Measurements from ENCODE around the gene PPP1R12C.

The PPP1R12C gene

DNA sequence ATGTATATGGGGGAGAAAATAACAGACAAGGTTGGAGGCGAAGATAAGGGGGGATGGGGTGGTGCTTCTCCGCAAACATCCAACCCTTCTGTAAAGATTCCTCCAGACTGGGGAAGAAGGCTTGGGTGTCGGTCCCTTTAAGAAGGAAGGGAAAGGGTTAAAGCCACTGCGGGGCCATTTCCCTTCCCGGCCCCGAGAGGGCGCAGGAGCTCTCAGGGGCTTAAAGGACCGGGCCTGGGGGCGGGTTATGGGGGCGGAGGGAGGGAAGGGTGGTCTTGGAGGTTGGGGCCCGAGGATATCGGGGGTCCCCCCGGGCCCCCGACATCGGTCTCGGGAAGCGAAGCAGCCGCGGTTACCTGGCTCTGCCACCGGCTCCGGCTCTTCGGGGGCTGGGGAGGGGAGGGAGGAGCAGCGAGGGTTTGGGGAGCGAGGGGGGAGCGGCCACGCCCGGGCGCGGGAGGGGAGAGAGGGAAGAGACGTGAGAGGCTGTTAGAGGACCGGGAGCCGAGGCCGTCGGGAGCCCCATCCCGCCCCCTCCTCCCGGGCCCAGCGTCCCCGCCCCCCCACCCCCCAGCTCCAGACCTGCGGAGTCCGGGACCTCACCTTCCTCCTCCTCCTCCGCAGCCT, 28.8 kb upstream of the PPP1R12C start:
- Histone ChIP-seq H3K9me3 (ENCODE audit: control insufficient read depth in 5 of 5, low read length in 5 of 5) (no peaks in the 10 kb centered on the region), H3K27ac (ENCODE audit: low read depth, low read length) (no peak overlapping the region), H3K4me1 (ENCODE audit: control insufficient read depth in 5 of 5, insufficient read depth in 5 of 5, low read length in 5 of 5) (peaks cover 0 to 5% (median 0%) of the 10 kb centered on the region in 5 donors), H3K9ac (ENCODE audit: low read length in 5 of 5) (no peak overlapping the region), H3K36me3 (ENCODE audit: control insufficient read depth in 5 of 5, insufficient read depth in 5 of 5, low read length in 5 of 5) (no peaks in the 10 kb centered on the region), H3K4me3 (ENCODE audit: low read depth in 1 of 5, low read length in 5 of 5) (no peak overlapping the region), H3K27me3 (ENCODE audit: control insufficient read depth in 5 of 5, insufficient read depth in 4 of 5, low read length in 5 of 5) (peaks cover 36 to 63% (median 52%) of the 10 kb centered on the region in 5 donors)

DNA sequence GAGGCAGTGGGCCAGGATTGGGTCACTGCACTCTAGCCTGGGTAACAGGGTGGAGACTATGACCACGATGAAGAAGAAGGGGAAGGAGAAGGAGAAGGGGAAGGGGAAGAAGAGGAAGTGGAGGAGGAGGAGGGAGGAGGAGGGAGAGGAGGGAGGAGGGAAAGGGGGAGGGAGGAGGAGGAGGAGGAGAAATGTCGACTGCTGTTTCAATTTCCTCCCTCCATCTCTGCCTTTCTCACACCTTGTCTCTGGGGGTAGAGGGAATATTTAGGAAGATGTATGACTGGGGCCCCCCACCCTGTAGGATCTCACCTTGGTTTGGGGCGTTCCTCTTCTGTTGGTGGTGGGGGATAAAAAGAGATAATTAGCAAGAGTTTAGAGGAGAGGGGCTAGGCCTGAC, 27.8 kb upstream of the PPP1R12C start:
- peaks cover 39 to 63% (median 46%) of the 10 kb centered on the region in 5 donors for H3K27me3 ChIP-seq (ENCODE audit: control insufficient read depth in 5 of 5, insufficient read depth in 4 of 5, low read length in 5 of 5)
- no peaks in the 10 kb centered on the region for H3K9me3 ChIP-seq (ENCODE audit: control insufficient read depth in 5 of 5, low read length in 5 of 5)
- no peak overlapping the region for H3K27ac ChIP-seq (ENCODE audit: low read depth, low read length)
- H3K9ac ChIP-seq (ENCODE audit: low read length in 5 of 5), result no peak overlapping the region
- peaks cover 0 to 7% (median 0%) of the 10 kb centered on the region in 5 donors for H3K4me1 ChIP-seq (ENCODE audit: control insufficient read depth in 5 of 5, insufficient read depth in 5 of 5, low read length in 5 of 5)
- no peak overlapping the region for H3K4me3 ChIP-seq (ENCODE audit: low read depth in 1 of 5, low read length in 5 of 5)
- H3K36me3 ChIP-seq (ENCODE audit: control insufficient read depth in 5 of 5, insufficient read depth in 5 of 5, low read length in 5 of 5), result no peaks in the 10 kb centered on the region

DNA sequence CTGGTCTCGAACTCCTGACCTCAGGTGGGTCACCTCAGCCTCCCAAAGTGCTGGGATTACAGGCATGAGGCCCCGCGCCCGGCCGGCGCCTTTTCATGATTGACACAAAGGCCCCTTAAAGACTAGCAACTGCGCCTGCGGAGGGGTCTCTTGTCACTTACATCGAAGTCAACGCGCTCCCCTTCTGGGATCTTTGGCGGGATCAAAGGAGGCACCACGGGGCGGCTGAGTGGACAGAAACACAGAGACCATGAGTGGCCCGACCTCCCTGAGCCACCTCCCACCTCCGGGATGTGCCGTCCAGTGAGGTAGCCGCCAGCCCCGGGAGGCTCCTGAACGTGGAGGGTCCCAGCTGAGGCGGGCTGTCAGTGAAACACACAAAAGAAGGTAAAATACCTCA, 24.3 kb upstream of the PPP1R12C start:
- H3K27me3 ChIP-seq (ENCODE audit: control insufficient read depth in 5 of 5, insufficient read depth in 4 of 5, low read length in 5 of 5), result peaks cover 32 to 48% (median 36%) of the 10 kb centered on the region in 5 donors
- H3K27ac ChIP-seq (ENCODE audit: low read depth, low read length), result no peak overlapping the region
- no peak overlapping the region for H3K9ac ChIP-seq (ENCODE audit: low read length in 5 of 5)
- no peak overlapping the region for H3K4me3 ChIP-seq (ENCODE audit: low read depth in 1 of 5, low read length in 5 of 5)
- no peaks in the 10 kb centered on the region for H3K9me3 ChIP-seq (ENCODE audit: control insufficient read depth in 5 of 5, low read length in 5 of 5)
- H3K4me1 ChIP-seq (ENCODE audit: control insufficient read depth in 5 of 5, insufficient read depth in 5 of 5, low read length in 5 of 5), result peaks cover 0 to 7% (median 0%) of the 10 kb centered on the region in 5 donors
- no peaks in the 10 kb centered on the region for H3K36me3 ChIP-seq (ENCODE audit: control insufficient read depth in 5 of 5, insufficient read depth in 5 of 5, low read length in 5 of 5)

DNA sequence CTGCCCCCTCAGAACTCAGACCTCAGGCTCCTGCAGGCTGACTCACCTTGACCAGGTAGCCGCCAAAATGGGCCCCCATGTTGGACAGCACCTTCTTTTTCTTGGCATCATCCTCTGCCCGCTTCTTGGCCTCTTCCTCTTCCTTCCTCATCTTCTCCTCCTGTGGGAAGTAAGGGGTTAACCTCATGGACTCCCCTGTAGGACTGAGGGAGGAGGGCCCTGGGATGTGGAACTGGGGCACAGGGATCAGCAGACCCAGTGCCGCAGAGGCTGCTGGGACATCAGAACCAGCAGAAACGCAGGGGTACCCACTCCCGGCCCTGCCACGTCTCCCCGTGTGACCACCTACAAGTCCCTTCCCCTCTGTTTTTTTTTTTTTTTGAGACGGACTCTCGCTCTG, 20.5 kb upstream of the PPP1R12C start:
- H3K27me3 ChIP-seq (ENCODE audit: control insufficient read depth in 5 of 5, insufficient read depth in 4 of 5, low read length in 5 of 5), result peaks cover 28 to 42% (median 36%) of the 10 kb centered on the region in 5 donors
- H3K9ac ChIP-seq (ENCODE audit: low read length in 5 of 5), result no peak overlapping the region
- H3K4me3 ChIP-seq (ENCODE audit: low read depth in 1 of 5, low read length in 5 of 5), result no peak overlapping the region
- H3K9me3 ChIP-seq (ENCODE audit: control insufficient read depth in 5 of 5, low read length in 5 of 5), result no peaks in the 10 kb centered on the region
- H3K36me3 ChIP-seq (ENCODE audit: control insufficient read depth in 5 of 5, insufficient read depth in 5 of 5, low read length in 5 of 5), result no peaks in the 10 kb centered on the region
- H3K4me1 ChIP-seq (ENCODE audit: control insufficient read depth in 5 of 5, insufficient read depth in 5 of 5, low read length in 5 of 5), result peaks cover 0 to 3% (median 0%) of the 10 kb centered on the region in 5 donors
- H3K27ac ChIP-seq (ENCODE audit: low read depth, low read length), result no peak overlapping the region

DNA sequence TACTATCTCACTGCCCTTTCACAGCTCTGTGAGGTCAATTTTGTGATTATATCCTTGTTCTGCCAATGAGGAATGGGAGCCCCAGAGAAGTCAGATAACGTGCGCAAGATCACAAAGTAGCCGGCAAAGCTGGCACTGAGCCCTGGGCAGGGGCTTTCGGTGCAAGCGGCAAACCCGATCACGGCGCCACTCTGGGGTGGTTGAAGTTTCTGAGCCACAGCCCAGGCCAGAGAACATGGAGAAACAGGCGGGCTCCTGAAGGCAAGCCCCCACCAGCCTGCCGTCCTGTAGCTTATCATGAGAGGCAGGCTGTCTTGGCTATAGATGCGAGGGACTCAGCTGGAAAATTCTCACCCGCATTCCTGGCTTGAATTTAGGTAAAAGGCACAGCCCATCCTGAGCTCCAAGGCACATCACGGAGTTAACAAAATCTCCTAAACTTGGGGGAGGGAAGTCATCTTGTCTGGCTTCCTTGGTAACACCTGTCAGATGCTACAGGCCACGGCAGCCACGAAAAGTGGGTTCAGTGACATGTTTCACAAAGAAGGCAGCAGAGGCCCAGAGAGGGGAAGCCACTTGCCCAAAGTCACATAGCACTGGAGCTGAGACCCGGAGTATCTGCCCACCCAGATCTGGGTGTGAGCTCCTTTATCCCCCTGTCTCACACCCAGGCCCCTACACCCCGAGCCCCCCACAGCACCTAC, 19.1 kb upstream of the PPP1R12C start:
- Histone ChIP-seq H3K9ac (ENCODE audit: low read length in 5 of 5) (no peak overlapping the region), H3K27me3 (ENCODE audit: control insufficient read depth in 5 of 5, insufficient read depth in 4 of 5, low read length in 5 of 5) (peaks cover 24 to 42% (median 36%) of the 10 kb centered on the region in 5 donors), H3K4me3 (ENCODE audit: low read depth in 1 of 5, low read length in 5 of 5) (no peak overlapping the region), H3K36me3 (ENCODE audit: control insufficient read depth in 5 of 5, insufficient read depth in 5 of 5, low read length in 5 of 5) (no peaks in the 10 kb centered on the region), H3K4me1 (ENCODE audit: control insufficient read depth in 5 of 5, insufficient read depth in 5 of 5, low read length in 5 of 5) (peaks cover 0 to 3% (median 0%) of the 10 kb centered on the region in 5 donors), H3K27ac (ENCODE audit: low read depth, low read length) (no peak overlapping the region), H3K9me3 (ENCODE audit: control insufficient read depth in 5 of 5, low read length in 5 of 5) (no peaks in the 10 kb centered on the region)

DNA sequence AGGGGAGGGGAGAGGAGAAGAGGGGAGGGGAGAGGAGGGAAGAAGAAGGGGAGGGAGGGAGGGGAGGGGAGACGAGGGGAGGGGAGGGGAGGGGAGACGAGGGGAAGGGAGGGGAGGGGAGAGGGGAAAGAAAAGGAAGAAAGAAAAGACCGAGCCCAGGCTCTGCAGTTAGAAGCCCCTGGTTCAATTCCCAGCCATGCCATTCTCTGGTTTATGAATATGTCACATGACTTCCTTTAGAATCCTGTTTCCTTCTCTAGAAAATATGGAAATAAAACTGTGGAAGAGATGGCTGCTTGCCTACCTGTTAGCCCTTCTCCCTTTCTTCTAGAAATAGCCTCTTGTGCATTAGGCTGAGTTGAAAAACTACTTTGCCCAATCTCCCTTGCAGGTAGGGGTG, 17.3 kb upstream of the PPP1R12C start:
- Histone ChIP-seq H3K4me1 (ENCODE audit: control insufficient read depth in 5 of 5, insufficient read depth in 5 of 5, low read length in 5 of 5) (no peaks in the 10 kb centered on the region), H3K9ac (ENCODE audit: low read length in 5 of 5) (no peak overlapping the region), H3K27ac (ENCODE audit: low read depth, low read length) (no peak overlapping the region), H3K36me3 (ENCODE audit: control insufficient read depth in 5 of 5, insufficient read depth in 5 of 5, low read length in 5 of 5) (no peaks in the 10 kb centered on the region), H3K9me3 (ENCODE audit: control insufficient read depth in 5 of 5, low read length in 5 of 5) (no peaks in the 10 kb centered on the region), H3K27me3 (ENCODE audit: control insufficient read depth in 5 of 5, insufficient read depth in 4 of 5, low read length in 5 of 5) (peaks cover 22 to 47% (median 33%) of the 10 kb centered on the region in 5 donors), H3K4me3 (ENCODE audit: low read depth in 1 of 5, low read length in 5 of 5) (no peak overlapping the region)

DNA sequence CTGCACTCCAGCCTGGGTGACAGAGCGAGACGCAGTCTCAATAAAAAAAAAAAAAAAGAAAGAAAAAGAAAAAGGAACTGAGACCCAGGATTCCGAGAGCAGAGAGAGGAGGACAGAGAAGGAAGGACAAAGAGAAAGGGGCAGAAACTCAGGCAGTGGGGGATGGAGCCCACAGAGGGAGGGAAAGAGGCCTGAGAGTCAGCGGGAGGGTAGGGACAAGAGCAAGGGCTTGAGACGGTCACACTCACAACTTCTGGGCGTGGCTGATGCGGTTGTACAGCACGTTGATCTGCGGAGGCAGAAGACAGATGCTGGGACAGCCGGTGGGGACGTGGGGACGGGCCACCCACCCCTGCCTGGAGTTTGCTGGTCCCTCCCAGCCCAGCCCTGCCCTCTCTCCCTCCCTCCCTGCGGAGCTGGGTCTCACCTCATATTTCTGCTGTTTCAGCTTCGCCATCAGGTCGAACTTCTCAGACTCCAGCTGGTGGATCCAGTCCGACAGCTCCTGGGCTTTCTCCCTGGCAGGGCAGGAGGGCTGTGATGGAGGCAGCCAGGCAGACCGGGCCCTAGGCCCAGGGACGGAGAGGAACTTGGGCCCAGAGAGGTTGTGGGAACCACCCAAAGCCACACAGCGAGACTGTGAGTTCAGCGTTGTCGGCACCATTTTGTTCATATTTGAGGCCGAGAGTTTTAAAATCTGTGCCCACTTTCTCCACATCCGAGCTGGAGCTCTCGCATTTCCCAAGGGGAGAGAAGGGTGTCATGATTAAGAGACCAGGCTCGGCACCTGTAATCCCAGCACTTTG, 16.4 kb upstream of the PPP1R12C start:
- H3K9ac ChIP-seq (ENCODE audit: low read length in 5 of 5), result no peak overlapping the region
- no peak overlapping the region for H3K27ac ChIP-seq (ENCODE audit: low read depth, low read length)
- H3K4me1 ChIP-seq (ENCODE audit: control insufficient read depth in 5 of 5, insufficient read depth in 5 of 5, low read length in 5 of 5), result no peaks in the 10 kb centered on the region
- H3K4me3 ChIP-seq (ENCODE audit: low read depth in 1 of 5, low read length in 5 of 5), result no peak overlapping the region
- H3K27me3 ChIP-seq (ENCODE audit: control insufficient read depth in 5 of 5, insufficient read depth in 4 of 5, low read length in 5 of 5), result peaks cover 22 to 47% (median 35%) of the 10 kb centered on the region in 5 donors
- H3K9me3 ChIP-seq (ENCODE audit: control insufficient read depth in 5 of 5, low read length in 5 of 5), result no peaks in the 10 kb centered on the region
- H3K36me3 ChIP-seq (ENCODE audit: control insufficient read depth in 5 of 5, insufficient read depth in 5 of 5, low read length in 5 of 5), result no peaks in the 10 kb centered on the region

DNA sequence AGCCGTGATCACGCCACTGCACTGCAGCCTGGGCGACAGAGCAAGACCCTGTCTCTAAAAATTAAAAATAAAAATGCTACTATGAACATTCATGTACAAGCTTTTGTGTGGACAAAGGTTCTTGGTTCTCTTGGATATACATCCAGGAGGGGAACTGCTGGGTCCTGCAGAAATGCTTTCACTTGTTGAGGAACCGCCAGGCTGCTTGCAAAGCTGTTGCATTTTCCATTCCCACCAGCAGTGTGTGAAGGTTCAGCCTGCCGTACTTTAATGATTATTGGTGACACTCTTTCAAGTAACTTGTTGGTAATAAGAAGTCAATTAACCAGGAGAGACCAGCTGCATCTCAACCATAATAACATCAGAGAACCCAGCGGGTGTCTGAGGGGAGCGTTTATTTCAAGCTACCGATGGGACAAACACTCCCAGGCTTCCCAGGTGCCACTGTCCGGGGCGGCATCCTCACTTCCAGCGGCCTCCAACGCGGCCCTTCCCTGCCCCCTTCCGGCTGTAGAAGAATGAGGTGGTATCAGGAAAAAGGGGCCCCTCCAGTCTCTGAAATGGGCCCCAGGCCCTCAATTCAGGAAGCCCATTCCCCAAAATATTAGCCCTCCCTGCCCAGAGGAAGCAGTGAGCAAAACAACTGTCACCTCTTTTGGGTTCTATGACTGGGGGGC, 15.2 kb upstream of the PPP1R12C start:
- Histone ChIP-seq H3K27ac (ENCODE audit: low read depth, low read length) (no peak overlapping the region), H3K9me3 (ENCODE audit: control insufficient read depth in 5 of 5, low read length in 5 of 5) (no peaks in the 10 kb centered on the region), H3K27me3 (ENCODE audit: control insufficient read depth in 5 of 5, insufficient read depth in 4 of 5, low read length in 5 of 5) (peaks cover 18 to 36% (median 32%) of the 10 kb centered on the region in 5 donors), H3K36me3 (ENCODE audit: control insufficient read depth in 5 of 5, insufficient read depth in 5 of 5, low read length in 5 of 5) (no peaks in the 10 kb centered on the region), H3K9ac (ENCODE audit: low read length in 5 of 5) (no peak overlapping the region), H3K4me1 (ENCODE audit: control insufficient read depth in 5 of 5, insufficient read depth in 5 of 5, low read length in 5 of 5) (no peaks in the 10 kb centered on the region), H3K4me3 (ENCODE audit: low read depth in 1 of 5, low read length in 5 of 5) (no peak overlapping the region)

DNA sequence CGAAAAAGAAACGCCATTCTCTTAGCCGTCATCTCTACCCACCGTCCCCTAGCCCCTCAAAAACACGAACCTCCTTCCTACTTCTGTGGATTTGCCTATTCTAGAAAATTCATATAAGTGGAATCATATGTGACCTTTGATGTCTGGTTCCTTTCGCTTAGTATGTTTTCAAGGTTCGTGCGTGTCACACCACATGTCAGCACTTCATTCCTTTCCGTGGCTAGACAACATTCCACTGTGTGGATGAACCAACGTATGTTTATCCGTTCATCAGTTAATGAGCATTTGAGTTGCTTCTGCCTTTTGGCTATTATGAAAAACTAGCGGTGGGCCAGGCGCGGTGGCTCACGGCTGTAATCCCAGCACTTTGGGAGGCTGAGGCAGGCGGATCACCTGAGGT, 14.0 kb upstream of the PPP1R12C start:
- Histone ChIP-seq H3K4me3 (ENCODE audit: low read depth in 1 of 5, low read length in 5 of 5) (no peak overlapping the region), H3K36me3 (ENCODE audit: control insufficient read depth in 5 of 5, insufficient read depth in 5 of 5, low read length in 5 of 5) (no peaks in the 10 kb centered on the region), H3K27me3 (ENCODE audit: control insufficient read depth in 5 of 5, insufficient read depth in 4 of 5, low read length in 5 of 5) (peaks cover 17 to 33% (median 25%) of the 10 kb centered on the region in 5 donors), H3K9ac (ENCODE audit: low read length in 5 of 5) (no peak overlapping the region), H3K4me1 (ENCODE audit: control insufficient read depth in 5 of 5, insufficient read depth in 5 of 5, low read length in 5 of 5) (no peaks in the 10 kb centered on the region), H3K9me3 (ENCODE audit: control insufficient read depth in 5 of 5, low read length in 5 of 5) (no peaks in the 10 kb centered on the region), H3K27ac (ENCODE audit: low read depth, low read length) (no peak overlapping the region)
